ENCODE results near the gene FAM24B. TPM values are rescaled to one million over a fixed set of nuclear protein-coding genes. Genes with fewer than 3 reads are reported as not detected.

Gene FAM24B
- polyA plus RNA-seq, 4 donors = 3.9 to 5.7 TPM; not detected in 2

DNA sequence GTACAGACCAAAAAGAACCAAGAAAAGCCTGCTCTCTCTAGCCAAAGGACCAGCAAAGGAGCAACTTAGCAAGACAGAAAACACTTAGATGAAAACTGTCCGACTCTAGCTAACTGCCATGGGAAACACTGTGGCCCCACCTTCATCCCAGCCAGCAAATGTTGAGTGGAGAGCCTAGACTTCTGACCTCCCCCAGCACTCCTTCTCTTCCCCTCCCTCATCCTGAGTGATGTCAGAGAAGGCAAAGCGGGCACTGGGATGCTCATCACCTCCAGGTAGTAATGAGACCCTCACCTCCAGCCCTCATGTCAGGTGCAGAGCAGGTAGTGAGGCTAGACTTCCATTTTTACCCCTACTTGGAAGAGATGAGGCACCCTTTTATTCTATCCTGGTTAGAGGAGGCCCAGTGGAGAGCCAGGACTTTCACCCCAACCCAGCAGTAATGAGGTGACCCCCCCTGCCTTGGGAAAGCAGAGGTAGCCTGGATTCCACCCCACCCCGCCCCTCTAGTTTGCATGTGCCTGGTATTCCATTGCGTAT, 50.6 kb downstream of the FAM24B start:
- no peak for DNase-seq
- H3K36me3 ChIP-seq (ENCODE audit: control insufficient read depth in 3 of 3, insufficient read depth in 2 of 3, low read depth in 1 of 3, low read length in 3 of 3) = peaks cover 0 to 2% (median 0%) of the 10 kb centered on the region in 3 donors
- FAIRE-seq = no peak
- no peak overlapping the region for H3K27ac ChIP-seq (ENCODE audit: low read depth in 1 of 3, low read length in 2 of 3)
- no peaks in the 10 kb centered on the region for H3K27me3 ChIP-seq (ENCODE audit: control insufficient read depth in 3 of 3, insufficient read depth in 3 of 3, low read length in 3 of 3)
- 77 to 86% (median 85%) methylated on average over 4 of the region's 4 CpGs for WGBS, 3 donors
- no peaks in the 10 kb centered on the region for H3K9me3 ChIP-seq (ENCODE audit: control insufficient read depth in 2 of 2, insufficient read depth in 1 of 2, low read depth in 1 of 2, low read length in 1 of 2)
- no peak overlapping the region for H3K4me3 ChIP-seq (ENCODE audit: low read depth in 1 of 3, low read length in 3 of 3)
- no peaks in the 10 kb centered on the region for H3K4me1 ChIP-seq (ENCODE audit: control insufficient read depth in 3 of 3, insufficient read depth in 2 of 3, low read depth in 1 of 3, low read length in 2 of 3)

DNA sequence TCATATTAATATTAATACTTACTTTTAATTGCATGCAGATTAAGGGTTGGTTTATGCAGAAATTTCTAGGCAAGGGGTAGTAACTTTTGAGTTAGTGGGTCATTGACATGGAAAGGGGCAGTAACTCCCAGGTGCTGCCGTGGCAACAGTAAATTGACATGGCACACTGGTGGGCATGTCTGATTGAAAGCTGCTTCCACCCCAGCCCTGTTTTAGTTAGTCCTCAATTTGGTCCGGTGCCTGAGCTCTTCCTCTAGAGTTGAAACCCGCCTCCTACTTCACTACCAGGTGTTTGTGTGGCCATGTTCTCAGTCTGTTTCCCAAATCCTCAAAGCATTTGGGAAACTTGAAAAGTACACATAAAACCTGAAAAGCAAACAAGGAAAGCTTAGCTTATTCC, 52.1 kb downstream of the FAM24B start:
- Histone ChIP-seq H3K4me1 (ENCODE audit: control insufficient read depth in 3 of 3, insufficient read depth in 2 of 3, low read depth in 1 of 3, low read length in 2 of 3) (no peaks in the 10 kb centered on the region), H3K9me3 (ENCODE audit: control insufficient read depth in 2 of 2, insufficient read depth in 1 of 2, low read depth in 1 of 2, low read length in 1 of 2) (no peaks in the 10 kb centered on the region), H3K27me3 (ENCODE audit: control insufficient read depth in 3 of 3, insufficient read depth in 3 of 3, low read length in 3 of 3) (peaks cover 0 to 3% (median 0%) of the 10 kb centered on the region in 3 donors), H3K27ac (ENCODE audit: low read depth in 1 of 3, low read length in 2 of 3) (no peak overlapping the region), H3K36me3 (ENCODE audit: control insufficient read depth in 3 of 3, insufficient read depth in 2 of 3, low read depth in 1 of 3, low read length in 3 of 3) (peaks cover 0 to 2% (median 0%) of the 10 kb centered on the region in 3 donors), H3K4me3 (ENCODE audit: low read depth in 1 of 3, low read length in 3 of 3) (no peak overlapping the region)
- FAIRE-seq (no peak), DNase-seq (no peak)
- WGBS, 3 donors = 82 to 93% (median 85%) methylated on average over 3 of the region's 3 CpGs

DNA sequence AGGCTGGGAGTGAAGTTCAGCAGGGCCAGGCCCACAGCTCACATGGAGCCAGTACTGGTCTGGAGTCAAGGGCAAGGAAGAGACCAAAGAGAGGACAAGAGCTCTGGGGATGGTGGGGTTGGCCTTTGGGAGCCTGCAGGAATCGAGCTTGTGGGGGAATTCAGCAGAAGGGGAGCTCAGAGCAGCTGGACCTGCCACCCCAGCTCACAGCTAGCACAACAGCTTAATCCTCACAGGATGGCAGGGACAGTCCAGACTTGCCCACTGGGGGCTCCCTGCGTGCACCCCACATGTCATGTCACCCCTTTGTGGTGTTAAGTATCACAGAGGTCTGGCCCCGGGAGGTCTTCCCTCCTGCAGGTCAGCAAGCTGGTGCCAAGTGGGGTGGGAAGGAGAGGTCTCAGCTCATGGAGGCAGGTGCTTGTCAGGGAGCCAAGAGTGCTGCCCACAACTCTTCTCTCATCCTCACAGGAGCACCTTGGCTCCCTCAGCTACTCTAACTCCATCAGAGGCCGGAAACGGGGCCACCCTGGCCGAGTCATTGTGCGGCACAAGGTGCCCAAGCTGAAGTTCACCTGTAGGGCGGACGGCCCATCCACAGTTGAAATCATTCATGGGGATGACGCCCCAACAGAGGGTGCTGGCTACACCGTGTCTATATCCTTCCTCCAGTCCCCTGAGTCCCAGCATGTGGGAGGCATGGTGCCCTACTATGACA, 56.2 kb downstream of the FAM24B start:
- Histone ChIP-seq H3K27me3 (ENCODE audit: control insufficient read depth in 3 of 3, insufficient read depth in 3 of 3, low read length in 3 of 3) (peaks cover 0 to 15% (median 5%) of the 10 kb centered on the region in 3 donors), H3K4me1 (ENCODE audit: control insufficient read depth in 3 of 3, insufficient read depth in 2 of 3, low read depth in 1 of 3, low read length in 2 of 3) (no peaks in the 10 kb centered on the region), H3K9me3 (ENCODE audit: control insufficient read depth in 2 of 2, insufficient read depth in 1 of 2, low read depth in 1 of 2, low read length in 1 of 2) (no peaks in the 10 kb centered on the region), H3K4me3 (ENCODE audit: low read depth in 1 of 3, low read length in 3 of 3) (no peak overlapping the region), H3K36me3 (ENCODE audit: control insufficient read depth in 3 of 3, insufficient read depth in 2 of 3, low read depth in 1 of 3, low read length in 3 of 3) (no peaks in the 10 kb centered on the region), H3K27ac (ENCODE audit: low read depth in 1 of 3, low read length in 2 of 3) (no peak overlapping the region)
- WGBS, 3 donors = 71 to 82% (median 74%) methylated on average over 11 of the region's 11 CpGs
- no peak for DNase-seq
- no peak for FAIRE-seq

DNA sequence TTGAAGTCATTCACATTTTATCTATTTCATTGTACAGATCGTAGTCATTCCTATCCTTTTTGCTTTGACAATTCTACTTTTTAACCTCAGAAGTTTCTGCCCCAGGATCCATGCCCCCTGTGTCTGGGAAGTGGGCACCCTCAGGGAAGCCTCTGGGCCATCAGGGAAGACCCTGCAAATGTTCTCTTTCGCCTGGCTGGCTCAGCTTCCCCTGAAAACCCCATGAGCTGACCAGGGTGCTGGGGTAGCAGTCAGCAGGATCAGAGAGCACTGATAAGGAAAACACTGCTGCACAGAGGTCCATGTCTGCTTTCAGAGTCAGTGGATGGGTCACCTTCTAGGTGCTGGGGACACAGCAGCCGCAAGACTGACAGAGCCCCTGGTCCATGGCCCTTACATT, 57.6 kb downstream of the FAM24B start:
- WGBS, 3 donors = 58 to 77% (median 73%) methylated on average over 3 of the region's 3 CpGs
- H3K9me3 ChIP-seq (ENCODE audit: control insufficient read depth in 2 of 2, insufficient read depth in 1 of 2, low read depth in 1 of 2, low read length in 1 of 2) = no peaks in the 10 kb centered on the region
- H3K27ac ChIP-seq (ENCODE audit: low read depth in 1 of 3, low read length in 2 of 3) = no peak overlapping the region
- H3K27me3 ChIP-seq (ENCODE audit: control insufficient read depth in 3 of 3, insufficient read depth in 3 of 3, low read length in 3 of 3) = peaks cover 0 to 15% (median 5%) of the 10 kb centered on the region in 3 donors
- DNase-seq (no peak), FAIRE-seq (no peak)
- H3K4me3 ChIP-seq (ENCODE audit: low read depth in 1 of 3, low read length in 3 of 3) = no peak overlapping the region
- no peaks in the 10 kb centered on the region for H3K4me1 ChIP-seq (ENCODE audit: control insufficient read depth in 3 of 3, insufficient read depth in 2 of 3, low read depth in 1 of 3, low read length in 2 of 3)
- H3K36me3 ChIP-seq (ENCODE audit: control insufficient read depth in 3 of 3, insufficient read depth in 2 of 3, low read depth in 1 of 3, low read length in 3 of 3) = no peaks in the 10 kb centered on the region

DNA sequence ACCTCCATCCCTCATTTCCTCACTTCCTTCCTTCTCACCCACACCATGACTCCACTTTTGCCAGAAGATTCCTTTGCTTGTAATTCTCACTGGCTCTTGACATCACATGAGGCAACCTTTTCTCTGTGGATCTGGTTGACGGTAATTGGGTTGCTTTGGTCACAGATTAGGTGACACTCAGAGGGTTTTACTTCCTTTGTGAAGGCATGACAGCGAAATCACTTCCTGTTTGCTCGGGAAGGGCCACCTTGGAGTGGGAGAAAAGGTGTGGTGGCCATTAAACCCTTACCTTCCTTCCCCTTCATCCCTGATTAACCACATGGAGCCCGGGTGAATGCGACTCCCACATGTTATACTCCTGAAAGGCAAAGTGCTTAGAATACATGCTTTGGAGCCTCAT, 63.9 kb downstream of the FAM24B start:
- Histone ChIP-seq H3K27me3 (ENCODE audit: control insufficient read depth in 3 of 3, insufficient read depth in 3 of 3, low read length in 3 of 3) (peaks cover 0 to 10% (median 3%) of the 10 kb centered on the region in 3 donors), H3K27ac (ENCODE audit: low read depth in 1 of 3, low read length in 2 of 3) (no peak overlapping the region), H3K9me3 (ENCODE audit: control insufficient read depth in 2 of 2, insufficient read depth in 1 of 2, low read depth in 1 of 2, low read length in 1 of 2) (no peaks in the 10 kb centered on the region), H3K4me1 (ENCODE audit: control insufficient read depth in 3 of 3, insufficient read depth in 2 of 3, low read depth in 1 of 3, low read length in 2 of 3) (no peaks in the 10 kb centered on the region), H3K4me3 (ENCODE audit: low read depth in 1 of 3, low read length in 3 of 3) (no peak overlapping the region), H3K36me3 (ENCODE audit: control insufficient read depth in 3 of 3, insufficient read depth in 2 of 3, low read depth in 1 of 3, low read length in 3 of 3) (no peaks in the 10 kb centered on the region)
- FAIRE-seq (no peak), DNase-seq (no peak)
- WGBS, 3 donors = 55 to 67% (median 58%) methylated on average over 5 of the region's 5 CpGs

DNA sequence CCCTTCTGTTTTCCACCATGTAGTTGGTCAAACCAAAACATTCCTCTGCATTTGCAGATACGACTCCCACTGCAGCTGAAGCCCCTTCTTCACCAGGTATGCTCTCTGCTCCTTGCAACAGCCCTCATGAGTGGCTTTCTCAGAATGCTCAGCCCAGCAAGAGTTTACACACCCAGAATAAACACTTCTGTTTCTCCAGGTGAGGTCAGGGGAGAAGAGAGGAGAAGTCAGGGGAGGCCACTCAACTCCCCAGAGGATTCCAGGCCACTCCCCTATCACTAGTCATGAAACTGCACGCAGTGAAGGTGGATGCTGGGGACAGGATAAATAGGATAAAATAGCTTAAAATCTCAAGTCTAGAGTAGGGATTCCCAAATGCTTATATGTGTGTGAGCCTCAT, 64.9 kb downstream of the FAM24B start:
- DNase-seq (no peak), FAIRE-seq (no peak)
- H3K36me3 ChIP-seq (ENCODE audit: control insufficient read depth in 3 of 3, insufficient read depth in 2 of 3, low read depth in 1 of 3, low read length in 3 of 3) = no peaks in the 10 kb centered on the region
- WGBS, 3 donors = 57 to 70% (median 69%) methylated on average over 2 of the region's 2 CpGs
- no peak overlapping the region for H3K4me3 ChIP-seq (ENCODE audit: low read depth in 1 of 3, low read length in 3 of 3)
- H3K27me3 ChIP-seq (ENCODE audit: control insufficient read depth in 3 of 3, insufficient read depth in 3 of 3, low read length in 3 of 3) = peaks cover 0 to 4% (median 3%) of the 10 kb centered on the region in 3 donors
- H3K9me3 ChIP-seq (ENCODE audit: control insufficient read depth in 2 of 2, insufficient read depth in 1 of 2, low read depth in 1 of 2, low read length in 1 of 2) = no peaks in the 10 kb centered on the region
- no peak overlapping the region for H3K27ac ChIP-seq (ENCODE audit: low read depth in 1 of 3, low read length in 2 of 3)
- no peaks in the 10 kb centered on the region for H3K4me1 ChIP-seq (ENCODE audit: control insufficient read depth in 3 of 3, insufficient read depth in 2 of 3, low read depth in 1 of 3, low read length in 2 of 3)

DNA sequence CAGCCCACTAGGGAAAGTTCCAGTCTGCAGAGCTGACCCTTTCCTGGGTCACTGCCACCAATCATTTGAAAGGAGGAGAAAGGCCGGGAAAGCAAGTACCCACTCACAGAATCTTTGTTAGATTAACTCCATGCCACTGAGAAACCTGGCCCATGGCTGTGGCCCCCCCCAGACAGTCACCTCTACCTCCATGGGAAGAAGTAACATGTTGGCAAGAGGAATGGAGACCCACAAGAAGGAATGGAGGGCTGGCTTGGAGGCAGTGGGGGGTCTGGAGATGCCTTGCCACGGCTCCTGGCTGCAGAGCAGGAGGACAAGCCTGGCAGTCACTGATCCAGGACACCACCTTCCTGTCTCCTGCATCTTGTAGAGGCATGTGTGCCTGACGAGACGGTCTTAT, 66.6 kb downstream of the FAM24B start:
- Histone ChIP-seq H3K9me3 (ENCODE audit: control insufficient read depth in 2 of 2, insufficient read depth in 1 of 2, low read depth in 1 of 2, low read length in 1 of 2) (no peaks in the 10 kb centered on the region), H3K27me3 (ENCODE audit: control insufficient read depth in 3 of 3, insufficient read depth in 3 of 3, low read length in 3 of 3) (no peaks in the 10 kb centered on the region), H3K4me1 (ENCODE audit: control insufficient read depth in 3 of 3, insufficient read depth in 2 of 3, low read depth in 1 of 3, low read length in 2 of 3) (no peaks in the 10 kb centered on the region), H3K27ac (ENCODE audit: low read depth in 1 of 3, low read length in 2 of 3) (no peak overlapping the region), H3K4me3 (ENCODE audit: low read depth in 1 of 3, low read length in 3 of 3) (no peak overlapping the region), H3K36me3 (ENCODE audit: control insufficient read depth in 3 of 3, insufficient read depth in 2 of 3, low read depth in 1 of 3, low read length in 3 of 3) (no peaks in the 10 kb centered on the region)
- FAIRE-seq (no peak), DNase-seq (no peak)
- 60 to 80% (median 66%) methylated on average over 4 of the region's 4 CpGs for WGBS, 3 donors

DNA sequence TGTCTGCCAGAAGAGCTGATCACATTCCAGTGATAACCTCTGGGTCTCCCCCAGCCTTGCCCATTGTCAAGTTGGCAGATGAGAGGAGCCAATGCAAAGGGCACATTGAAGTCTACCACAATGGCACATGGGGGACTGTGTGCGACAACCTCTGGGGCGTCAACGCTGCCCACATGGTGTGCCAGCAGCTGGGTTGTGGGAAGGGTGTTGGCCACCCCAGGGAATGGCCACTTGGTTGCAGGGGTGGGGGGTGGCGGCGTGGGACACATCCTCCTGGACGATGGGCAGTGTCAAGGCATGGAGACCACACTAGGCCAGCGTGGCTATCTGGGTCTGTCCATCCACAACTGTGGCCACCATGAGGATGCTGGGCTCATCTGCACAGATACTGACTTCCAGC, 77.1 kb downstream of the FAM24B start:
- H3K27me3 ChIP-seq (ENCODE audit: control insufficient read depth in 3 of 3, insufficient read depth in 3 of 3, low read length in 3 of 3) = peaks cover 0 to 4% (median 0%) of the 10 kb centered on the region in 3 donors
- no peak overlapping the region for H3K4me3 ChIP-seq (ENCODE audit: low read depth in 1 of 3, low read length in 3 of 3)
- no peaks in the 10 kb centered on the region for H3K36me3 ChIP-seq (ENCODE audit: control insufficient read depth in 3 of 3, insufficient read depth in 2 of 3, low read depth in 1 of 3, low read length in 3 of 3)
- DNase-seq (no peak), FAIRE-seq (no peak)
- 80 to 86% (median 81%) methylated on average over 7 of the region's 7 CpGs for WGBS, 3 donors
- H3K27ac ChIP-seq (ENCODE audit: low read depth in 1 of 3, low read length in 2 of 3) = no peak overlapping the region
- H3K9me3 ChIP-seq (ENCODE audit: control insufficient read depth in 2 of 2, insufficient read depth in 1 of 2, low read depth in 1 of 2, low read length in 1 of 2) = no peaks in the 10 kb centered on the region
- H3K4me1 ChIP-seq (ENCODE audit: control insufficient read depth in 3 of 3, insufficient read depth in 2 of 3, low read depth in 1 of 3, low read length in 2 of 3) = no peaks in the 10 kb centered on the region

All from small intestine (tissue), 7 donors.